Dendritic cell treated with granulocyte-macrophage colony-stimulating factor and Interleukin-4, amounts not matched to agents 40 ng/mL and 50 ng/mL, for 4 days (primary cell): ENCODE data around the gene C15orf39.
"Not testable (repeated sequence)": the region's sequence is repeated elsewhere in the genome, so short reads cannot be mapped to it uniquely, and the experiment has no call there.

ENCODE experiments used
- H3K27ac Mint-ChIP-seq: one replicate; pipeline ENCODE4 v1.8.0; 2022; ENCODE audit warnings: mild to moderate bottlenecking, mixed read lengths
- H3K27me3 Mint-ChIP-seq: one replicate; pipeline ENCODE4 v1.8.0; 2022; ENCODE audit warnings: mild to moderate bottlenecking, mixed read lengths
- H3K36me3 Mint-ChIP-seq: one replicate; pipeline ENCODE4 v1.8.0; 2022; ENCODE audit warnings: low read depth, mixed read lengths
- H3K4me1 Mint-ChIP-seq: one replicate; pipeline ENCODE4 v1.8.0; 2022; ENCODE audit warnings: low read depth, mixed read lengths
- H3K4me3 Mint-ChIP-seq: one replicate; pipeline ENCODE4 v1.8.0; 2022; ENCODE audit warnings: mild to moderate bottlenecking, moderate library complexity, mixed read lengths
- H3K9me3 Mint-ChIP-seq: one replicate; pipeline ENCODE4 v1.8.0; 2022; ENCODE audit warnings: mixed read lengths
- intact Hi-C: fragments of 100-400 bp; cut with micrococcal nuclease; formaldehyde crosslinking; loops from one replicate; pipeline ENCODE4 v1.15.0; 2022

C15orf39 gene

GRCh38 chr15:75249726-75250125, 48.0 kb downstream of the C15orf39 start:
- no peak overlapping the region for H3K27ac Mint-ChIP-seq
- H3K9me3 Mint-ChIP-seq, result no peaks in the 10 kb centered on the region
- H3K4me3 Mint-ChIP-seq, result no peak overlapping the region
- no peaks in the 10 kb centered on the region for H3K4me1 Mint-ChIP-seq
- H3K36me3 Mint-ChIP-seq, result no peaks in the 10 kb centered on the region
- peaks cover 15% of the 10 kb centered on the region for H3K27me3 Mint-ChIP-seq
- intact Hi-C loops, result no loop called here

GRCh38 chr15:75251343-75251742, 49.7 kb downstream of the C15orf39 start:
- intact Hi-C loops, H3K4me3 Mint-ChIP-seq, H3K36me3 Mint-ChIP-seq, H3K27ac Mint-ChIP-seq, H3K9me3 Mint-ChIP-seq, H3K4me1 Mint-ChIP-seq: not testable (repeated sequence)
- peaks cover 12% of the 10 kb centered on the region for H3K27me3 Mint-ChIP-seq

- H3K27me3 Mint-ChIP-seq, result peaks cover 12% of the 10 kb centered on the region
- H3K4me1 Mint-ChIP-seq, H3K36me3 Mint-ChIP-seq, intact Hi-C loops, H3K27ac Mint-ChIP-seq, H3K4me3 Mint-ChIP-seq, H3K9me3 Mint-ChIP-seq: not testable (repeated sequence)
Observed at GRCh38 chr15:75252285-75252684, 50.6 kb downstream of the C15orf39 start.

DNA sequence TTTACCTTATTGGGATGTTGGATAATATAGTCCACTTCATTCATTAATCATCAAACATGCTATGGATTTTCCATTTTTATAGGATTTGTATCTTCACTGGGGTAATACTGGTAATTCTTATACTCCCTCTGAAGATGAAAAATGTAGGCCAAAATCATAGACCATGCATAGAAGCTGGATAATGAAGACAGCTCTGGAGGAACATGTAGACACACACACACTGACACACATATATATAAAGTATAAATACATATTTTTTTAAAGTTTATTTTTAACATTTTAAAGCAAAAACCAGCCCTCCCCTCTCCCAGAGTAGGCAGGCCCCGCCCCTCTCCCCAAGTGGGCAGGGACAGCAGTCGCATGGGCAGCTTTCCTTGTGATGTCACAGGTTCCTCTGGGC, 56.4 kb downstream of the C15orf39 start, which contains the start of gene GOLGA6C:
Gene GOLGA6C (plus strand): TSS at position 301 of the 400 bp plus-strand sequence. CDS start 265 bp downstream, outside the sequence.
- H3K9me3 Mint-ChIP-seq, H3K4me1 Mint-ChIP-seq, intact Hi-C loops, H3K4me3 Mint-ChIP-seq, H3K36me3 Mint-ChIP-seq, H3K27me3 Mint-ChIP-seq, H3K27ac Mint-ChIP-seq: not testable (repeated sequence)

DNA sequence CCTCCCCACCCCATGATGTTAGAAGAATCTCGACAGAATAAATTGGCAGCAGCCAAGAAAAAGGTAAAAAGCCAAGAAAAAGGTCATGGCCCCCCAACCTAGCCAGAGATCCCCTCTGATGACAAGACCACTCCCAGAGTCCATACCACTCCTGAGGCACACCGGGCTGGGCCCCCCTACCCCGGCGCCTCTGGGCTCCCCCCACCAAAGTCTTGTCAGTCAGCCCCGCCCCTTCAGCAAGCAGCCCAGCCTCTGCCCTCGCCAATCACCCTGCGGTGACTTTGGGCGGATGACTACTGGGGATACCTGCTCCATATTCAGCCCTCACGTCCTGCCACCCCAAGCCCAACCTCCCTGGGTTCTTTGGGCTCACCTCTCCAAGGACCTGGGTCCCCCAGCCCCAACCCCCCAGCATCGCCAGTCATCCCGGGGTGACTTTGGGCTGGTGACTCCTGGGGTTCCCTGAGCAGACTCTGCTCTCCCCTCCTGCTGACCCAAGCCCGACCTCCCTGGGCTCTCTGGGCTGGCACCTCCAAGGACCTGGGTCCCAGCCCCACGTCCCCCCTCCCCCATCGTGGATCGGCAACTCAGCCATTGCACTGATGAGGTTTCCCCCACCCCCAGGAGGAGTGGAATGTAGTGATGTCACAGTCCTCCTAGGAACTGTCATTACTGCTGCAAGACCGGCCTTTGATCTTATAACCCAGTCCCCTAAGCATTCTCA, 57.1 kb downstream of the C15orf39 start:
- H3K27ac Mint-ChIP-seq, H3K4me3 Mint-ChIP-seq, H3K36me3 Mint-ChIP-seq, intact Hi-C loops, H3K27me3 Mint-ChIP-seq, H3K4me1 Mint-ChIP-seq, H3K9me3 Mint-ChIP-seq: not testable (repeated sequence)

GRCh38 chr15:75259873-75260272, 58.2 kb downstream of the C15orf39 start:
- H3K27ac Mint-ChIP-seq, H3K4me1 Mint-ChIP-seq, intact Hi-C loops, H3K27me3 Mint-ChIP-seq, H3K9me3 Mint-ChIP-seq, H3K36me3 Mint-ChIP-seq, H3K4me3 Mint-ChIP-seq: not testable (repeated sequence)
